HG02943 (cell line): ENCODE data around the gene WAC.

Experiments used
- ATAC-seq: cut with Tn5 transposase; IDR thresholded peaks from one replicate; pipeline ENCODE4 v1.9.1; 2021; ENCODE audit warnings: mild to moderate bottlenecking, low read depth, moderate library complexity; ENCODE audit not compliant: unreplicated experiment

Gene WAC

DNA sequence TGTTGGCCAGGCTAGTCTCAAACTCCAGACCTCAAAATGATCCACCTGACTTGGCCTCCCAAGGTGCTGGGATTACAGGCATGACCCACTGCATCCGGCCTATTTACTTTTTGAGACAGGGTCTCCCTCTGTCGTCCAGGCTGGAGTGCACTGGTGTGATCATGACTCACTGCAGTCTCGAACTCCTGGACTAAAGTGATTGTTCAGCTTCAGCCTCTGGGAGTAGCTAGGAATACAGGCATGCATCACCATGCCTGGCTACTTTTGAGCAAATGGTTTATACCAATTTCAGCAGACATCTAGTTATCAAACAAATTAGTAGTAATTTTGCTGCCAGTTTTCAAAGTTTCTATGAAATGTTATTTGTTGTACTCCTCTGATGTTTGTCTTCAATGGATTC is 2.2 kb upstream of the WAC start:
- no peak for ATAC-seq

DNA sequence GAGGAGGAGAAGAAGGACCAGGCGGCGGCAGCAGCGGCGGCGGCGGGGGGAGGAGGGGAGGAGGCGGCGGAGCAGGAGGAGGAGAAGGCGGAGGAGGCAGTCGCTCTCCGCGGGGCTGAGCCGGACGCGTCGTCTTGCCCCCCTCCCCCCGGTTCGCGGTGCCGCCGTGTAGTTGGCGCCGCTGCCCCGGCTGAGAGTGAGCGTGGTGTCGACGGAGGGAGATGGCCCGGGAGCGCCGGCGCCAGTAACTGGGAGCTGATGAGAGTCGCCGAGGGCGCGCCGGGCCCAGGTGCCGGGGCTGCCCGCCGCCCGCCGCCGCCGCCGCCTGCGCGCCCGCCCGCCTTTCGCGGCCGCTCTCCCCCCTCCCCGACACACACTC is 257 bp downstream of the WAC start:
- ATAC-seq: peak; percentile 6

DNA sequence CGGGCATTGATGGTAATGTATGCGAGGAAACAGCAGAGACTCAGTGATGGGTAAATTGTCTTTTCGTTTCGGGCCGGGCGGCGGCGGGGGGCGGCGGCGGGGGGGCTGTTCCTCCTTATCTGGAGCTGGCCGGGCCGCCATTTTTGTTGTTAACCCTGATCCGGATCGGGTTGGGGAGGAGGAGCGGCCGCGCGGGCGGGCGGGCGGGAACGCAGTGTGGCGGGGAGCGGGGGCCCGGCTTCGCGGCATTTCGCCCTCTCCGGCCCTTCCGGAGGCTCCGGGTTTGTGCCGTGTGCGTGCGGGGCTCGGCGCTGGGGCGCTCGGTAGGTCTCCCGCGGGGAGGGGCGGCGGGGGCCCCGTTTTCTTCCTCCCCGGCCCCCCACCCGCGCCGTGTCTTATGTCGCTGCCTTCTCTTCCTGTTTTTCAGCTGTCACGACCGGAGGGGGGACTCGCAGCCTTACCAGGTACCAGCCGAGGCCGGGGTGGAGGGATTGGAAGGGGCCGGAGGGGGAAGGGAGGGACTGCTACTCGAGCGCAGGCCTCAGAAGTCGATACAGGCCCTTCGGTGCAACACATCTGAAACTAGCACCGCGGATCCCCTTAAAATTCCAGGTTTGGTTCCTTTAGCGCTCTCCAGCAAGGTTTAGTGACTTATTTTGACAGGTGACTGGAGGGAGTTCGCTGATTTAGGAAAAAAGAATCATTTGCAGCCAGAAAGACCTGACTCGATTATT is 820 bp downstream of the WAC start:
- peak; percentile 28 for ATAC-seq

DNA sequence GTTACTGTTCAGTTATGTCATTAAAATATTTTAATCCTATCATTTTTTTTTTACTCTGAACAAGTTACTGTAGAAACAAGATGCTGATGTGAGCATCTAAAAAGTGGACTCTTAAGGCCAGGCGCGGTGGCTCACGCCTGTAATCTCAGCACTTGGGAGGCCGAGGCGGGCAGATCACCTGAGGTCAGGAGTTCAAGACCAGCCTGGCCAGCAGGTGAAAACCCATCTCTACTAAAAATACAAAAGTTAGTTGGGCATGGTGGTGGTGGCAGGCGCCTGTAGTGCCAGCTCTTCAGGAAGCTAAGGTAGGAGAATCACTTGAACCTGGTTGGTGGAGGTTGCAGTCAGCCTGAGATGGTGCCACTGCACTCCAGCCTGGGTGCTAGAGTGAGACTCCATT is 2.9 kb downstream of the WAC start:
- no peak for ATAC-seq

DNA sequence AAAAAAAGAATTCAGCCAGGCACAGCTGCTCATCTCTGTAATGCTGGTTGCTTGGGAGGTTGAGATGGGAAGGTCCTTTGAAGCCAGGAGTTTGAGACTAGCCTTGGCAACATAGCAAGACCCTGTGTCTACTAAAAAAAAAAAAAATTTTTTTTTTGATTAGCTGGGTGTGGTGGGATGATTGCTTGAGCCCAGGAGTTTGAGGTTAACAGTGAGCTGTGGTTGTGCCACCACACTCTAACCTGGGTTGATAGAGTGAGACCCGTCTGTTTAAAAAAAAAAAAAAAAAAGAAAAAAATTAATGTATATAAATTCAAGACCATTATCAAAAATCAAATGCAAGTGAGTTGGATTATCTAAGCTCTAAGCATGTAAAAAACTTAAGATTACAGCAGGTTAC is 5.7 kb downstream of the WAC start:
- ATAC-seq: no peak

DNA sequence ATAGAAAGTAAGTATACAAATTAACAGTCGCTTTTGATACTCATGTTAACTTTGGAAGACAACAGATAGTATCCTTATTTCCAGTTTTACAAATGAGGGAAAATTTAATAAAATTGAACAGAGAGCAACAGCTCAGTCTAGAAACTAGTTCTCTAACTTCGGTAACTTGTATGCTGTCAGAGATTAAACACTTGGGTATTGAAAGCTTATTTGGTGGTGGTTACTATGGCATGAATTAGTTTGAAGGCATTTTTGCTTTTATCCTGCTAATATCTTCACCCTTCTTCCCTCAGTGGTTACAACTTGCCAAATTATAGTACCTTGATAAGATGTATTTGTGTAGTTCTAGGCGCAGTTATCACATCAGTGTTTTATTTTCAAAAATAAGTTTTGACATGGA is 7.2 kb downstream of the WAC start:
- no peak for ATAC-seq

DNA sequence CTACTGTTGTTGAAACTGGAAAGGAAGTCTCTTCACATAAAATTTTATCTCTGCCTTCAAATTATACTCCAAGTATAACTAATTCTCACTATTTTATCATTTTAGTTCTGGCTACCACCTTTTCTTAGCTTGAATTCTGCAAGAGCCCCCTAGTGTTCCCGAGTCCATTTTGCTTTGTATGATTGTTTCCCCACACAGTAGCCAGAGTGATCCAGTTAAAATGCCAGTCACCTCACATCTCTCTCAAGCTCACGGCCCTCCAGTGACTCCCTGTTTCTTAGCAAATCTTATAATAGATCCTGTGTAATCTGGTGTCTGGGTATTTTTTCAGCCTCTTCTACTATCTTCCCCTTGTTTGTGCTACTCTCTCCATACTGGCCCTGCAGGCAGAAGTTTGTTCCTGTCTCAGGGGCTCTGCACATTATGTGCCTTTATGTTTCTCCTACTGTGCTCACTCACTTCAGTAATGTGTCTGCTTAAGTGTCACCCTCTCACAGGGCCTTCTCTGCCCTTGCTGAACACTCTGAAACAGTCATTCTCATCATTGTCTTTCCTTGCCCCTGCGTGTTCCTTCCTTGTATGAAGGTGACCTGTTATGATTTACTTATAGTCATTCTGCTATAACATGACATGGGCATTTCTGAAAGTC is 8.9 kb downstream of the WAC start:
- ATAC-seq: no peak

DNA sequence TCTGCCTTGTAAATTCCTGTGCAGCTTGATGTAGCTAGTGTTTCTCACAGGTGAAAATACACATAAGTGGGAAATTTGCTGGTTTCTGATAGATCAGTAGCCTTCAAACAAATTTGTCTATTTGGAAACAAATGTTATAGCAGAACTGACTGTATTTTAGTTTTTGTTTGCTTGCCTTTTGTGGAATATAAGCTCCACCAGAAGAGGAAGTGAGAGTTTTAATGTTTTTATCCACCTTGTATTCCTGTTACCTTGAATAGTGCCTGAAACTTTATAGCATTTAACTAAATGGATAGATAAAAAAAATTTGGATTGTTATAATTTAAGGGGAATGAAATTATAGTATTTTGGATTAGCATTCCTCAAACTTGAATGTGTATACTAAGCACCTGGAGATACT is 9.8 kb downstream of the WAC start:
- no peak for ATAC-seq

DNA sequence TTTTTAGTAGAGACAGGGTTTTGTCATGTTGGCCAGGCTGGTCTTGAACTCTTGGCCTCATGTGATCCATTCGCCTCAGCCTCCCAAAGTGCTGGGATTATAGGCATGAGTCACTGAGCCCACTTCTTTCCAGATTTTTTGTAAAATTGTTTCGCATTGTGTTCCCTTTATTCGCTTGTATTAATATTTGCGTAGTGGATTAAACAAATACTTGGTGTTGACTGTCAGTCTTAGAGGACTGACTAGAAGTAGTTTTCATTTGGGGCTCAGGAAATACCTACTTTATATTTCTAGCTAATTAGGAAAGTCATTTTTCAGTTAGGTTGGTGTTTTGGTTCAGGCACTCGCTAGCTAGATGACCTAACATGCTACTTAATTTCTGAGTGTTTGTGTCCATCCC is 11.1 kb downstream of the WAC start:
- no peak for ATAC-seq

DNA sequence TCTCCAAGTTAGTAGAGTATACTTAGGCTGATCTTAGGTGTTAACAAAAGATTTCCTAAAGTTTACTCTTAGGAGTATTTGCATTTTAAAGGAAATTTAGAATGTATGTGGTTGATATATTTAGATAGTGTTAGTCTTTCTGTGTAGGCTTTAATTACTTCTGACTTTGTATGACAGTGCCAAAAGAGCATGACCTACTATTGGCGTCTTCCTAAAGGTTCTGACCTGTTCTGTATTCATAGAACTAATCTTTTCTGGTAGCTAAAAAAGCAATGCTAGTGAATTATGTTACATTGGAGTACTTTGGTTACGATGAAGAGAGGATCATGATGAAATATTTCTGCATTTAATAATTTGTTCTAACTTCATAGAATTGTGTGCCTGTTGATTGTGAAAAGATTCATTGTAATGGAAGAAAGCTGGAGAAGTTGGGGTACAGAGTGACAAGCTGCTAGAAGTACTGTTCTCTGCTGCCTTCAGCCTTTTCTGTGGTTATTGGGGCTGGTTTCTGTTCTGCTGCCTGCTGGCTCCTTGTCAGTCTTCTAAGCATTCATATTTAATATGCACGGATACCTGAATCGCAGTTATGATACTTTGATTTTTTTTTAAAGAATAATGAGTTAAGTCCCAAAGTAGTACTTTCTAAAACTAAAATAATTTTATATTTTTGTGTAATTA is 13.2 kb downstream of the WAC start:
- ATAC-seq: peak; percentile 65

DNA sequence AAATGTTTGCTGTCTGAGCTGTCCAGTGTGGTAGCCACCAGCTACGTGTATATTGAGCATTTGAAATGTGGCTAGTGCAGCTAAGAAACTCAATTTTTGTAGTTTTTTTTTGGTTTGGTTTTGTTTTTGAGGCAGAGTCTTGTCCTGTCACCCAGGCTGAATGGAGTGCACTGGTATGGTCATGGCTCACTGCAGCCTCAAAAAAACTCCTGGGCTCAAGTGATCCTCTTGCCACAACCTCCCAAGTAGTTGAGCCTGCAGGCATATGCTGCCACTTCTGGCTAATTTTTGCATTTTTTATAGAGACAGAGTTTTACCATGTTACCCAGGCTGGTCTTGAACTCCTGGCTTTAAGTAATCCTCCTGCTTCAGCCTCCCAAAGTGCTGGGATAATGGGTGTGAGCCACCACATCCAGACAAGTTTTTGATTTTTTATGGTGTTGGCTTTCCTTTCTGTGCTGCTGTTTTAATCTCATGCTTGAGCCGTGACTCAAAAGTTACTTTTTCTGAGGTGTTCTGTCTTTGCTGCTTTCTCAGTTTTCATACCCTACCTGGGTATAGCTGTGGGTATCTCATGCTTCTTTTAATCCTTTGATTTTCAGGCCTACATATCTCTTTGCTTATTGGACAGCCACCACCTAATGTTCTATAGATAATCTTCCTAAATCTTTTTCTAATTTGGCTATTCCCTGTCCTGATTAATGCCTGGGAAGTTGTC is 16.0 kb downstream of the WAC start:
- ATAC-seq: no peak

DNA sequence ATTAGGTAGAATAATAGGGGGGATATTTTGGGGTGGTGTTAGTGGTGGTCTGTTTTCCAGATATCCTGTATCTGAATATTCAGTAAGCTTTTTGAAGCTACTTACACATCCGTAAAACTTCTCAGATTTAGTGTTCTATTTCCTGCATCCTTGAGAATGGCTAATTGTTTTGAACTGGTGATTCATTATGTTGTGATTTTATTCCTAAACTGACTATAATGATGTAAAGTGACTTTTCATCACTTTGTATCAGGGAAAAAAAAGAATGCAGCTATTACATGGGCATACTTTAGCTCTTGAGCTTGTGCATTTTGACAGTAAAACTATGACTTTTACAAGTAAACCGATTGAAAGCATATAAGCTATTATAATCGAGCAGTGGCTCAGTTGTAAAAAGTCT is 18.2 kb downstream of the WAC start:
- no peak for ATAC-seq

DNA sequence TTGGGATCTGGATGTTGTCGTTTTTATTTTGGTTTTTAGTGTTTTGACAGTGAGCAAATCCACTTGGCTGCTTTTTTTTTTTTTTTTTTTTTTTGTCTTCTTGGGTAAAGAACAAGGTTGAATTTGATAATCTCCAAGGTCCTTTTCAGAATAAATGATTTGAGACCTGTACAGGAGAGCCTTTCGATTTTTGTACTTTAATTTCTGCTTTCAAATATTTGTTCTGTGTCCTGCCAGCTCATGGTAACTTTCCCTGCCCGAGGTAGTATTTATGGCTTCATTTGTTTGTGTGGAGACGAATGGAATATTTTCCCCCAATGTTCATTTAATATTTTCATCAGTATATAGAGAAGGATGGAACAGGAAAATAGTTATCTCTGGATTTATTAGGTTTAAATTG is 19.9 kb downstream of the WAC start:
- no peak for ATAC-seq

DNA sequence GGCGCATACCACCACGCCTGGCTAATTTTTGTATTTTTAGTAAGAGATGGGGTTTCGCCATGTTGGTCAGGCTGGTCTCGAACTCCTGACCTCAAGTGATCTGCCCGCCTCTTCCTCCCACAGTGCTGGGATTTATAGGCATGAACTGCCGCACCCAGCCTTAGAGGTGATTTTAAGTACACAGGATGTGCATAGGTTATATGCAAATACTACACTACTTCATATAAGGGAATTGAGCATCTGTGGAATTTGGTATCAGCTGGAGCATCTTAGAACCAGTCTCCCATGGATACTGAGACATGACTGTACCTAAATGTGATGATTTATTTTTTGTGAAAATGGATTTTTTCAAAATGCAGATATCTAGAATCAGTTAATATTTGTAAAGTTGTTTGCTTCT is 21.1 kb downstream of the WAC start:
- no peak for ATAC-seq

DNA sequence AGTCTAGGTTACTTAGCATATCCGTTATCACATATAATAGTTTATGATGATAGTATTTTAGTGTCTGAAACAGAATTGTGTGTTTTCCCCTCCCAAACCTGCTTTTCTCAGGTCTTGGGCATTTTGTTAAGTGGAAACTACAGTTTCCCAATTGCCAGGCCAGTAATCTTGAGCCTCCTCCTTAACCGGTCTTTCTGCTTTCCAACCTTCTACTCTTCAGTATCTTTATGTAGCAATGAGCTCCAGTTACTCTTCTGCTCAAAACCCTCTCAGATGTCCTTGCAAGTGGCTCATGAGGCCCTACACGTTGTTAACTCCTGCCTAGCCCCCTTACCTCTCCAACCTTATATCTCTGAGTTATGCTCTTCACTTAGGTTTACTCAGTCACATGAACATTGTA is 22.0 kb downstream of the WAC start:
- no peak for ATAC-seq

DNA sequence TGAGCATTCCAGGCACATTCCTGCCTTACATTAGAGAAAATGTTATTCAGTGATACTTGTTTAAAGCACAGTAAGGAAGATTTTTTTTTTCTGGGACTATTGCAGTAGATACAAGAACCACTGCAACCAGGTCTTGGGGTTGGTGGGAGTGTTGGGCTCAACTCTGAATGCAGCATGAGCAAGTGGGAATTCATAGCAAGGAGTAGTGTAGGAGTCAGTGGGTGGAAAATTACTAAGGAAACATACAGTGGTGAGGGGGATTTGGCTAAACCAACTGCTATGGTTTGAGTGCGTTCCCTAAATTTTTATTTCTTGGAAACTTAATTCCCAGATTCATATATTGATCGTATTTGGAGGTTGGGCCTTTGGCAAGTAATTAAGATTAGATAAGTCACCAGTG is 22.4 kb downstream of the WAC start:
- ATAC-seq: no peak

DNA sequence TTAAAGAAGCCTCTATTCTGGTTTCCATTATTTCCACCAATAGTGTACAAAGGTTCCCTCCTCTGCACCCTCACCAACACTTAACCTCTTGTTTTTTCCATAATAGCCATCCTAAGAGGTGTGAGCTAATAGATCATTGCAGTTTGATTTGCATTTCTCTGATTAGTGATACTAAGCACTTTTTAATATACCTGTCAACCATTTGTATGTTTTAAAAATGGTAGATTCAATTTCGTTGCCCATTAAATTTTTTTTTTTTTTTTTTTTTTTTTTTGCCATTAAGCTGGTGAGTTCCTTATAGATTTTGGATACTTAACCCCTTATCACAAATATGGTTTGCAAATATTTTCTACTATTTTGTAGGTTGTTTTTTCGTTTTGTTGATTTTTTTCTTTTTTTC is 23.2 kb downstream of the WAC start:
- no peak for ATAC-seq

DNA sequence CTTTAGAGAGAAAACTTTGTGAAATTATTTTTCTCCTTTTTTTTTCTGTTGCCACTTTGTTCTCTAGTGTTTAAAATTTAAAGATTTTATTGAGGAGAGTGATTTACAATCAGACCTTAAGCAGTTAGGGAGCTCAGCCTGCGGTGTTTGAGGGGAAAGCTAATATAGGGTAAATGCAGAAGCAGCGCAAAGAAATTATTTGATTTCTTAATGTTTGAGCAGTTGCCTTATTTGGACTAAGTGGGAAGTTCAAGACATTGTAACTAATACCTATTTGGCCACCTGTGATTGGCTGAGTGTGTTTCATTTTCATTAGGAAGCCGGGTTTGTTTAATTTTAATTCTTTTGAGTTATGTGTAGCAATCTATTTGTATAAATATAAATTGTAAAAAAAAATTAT is 25.3 kb downstream of the WAC start:
- no peak for ATAC-seq

DNA sequence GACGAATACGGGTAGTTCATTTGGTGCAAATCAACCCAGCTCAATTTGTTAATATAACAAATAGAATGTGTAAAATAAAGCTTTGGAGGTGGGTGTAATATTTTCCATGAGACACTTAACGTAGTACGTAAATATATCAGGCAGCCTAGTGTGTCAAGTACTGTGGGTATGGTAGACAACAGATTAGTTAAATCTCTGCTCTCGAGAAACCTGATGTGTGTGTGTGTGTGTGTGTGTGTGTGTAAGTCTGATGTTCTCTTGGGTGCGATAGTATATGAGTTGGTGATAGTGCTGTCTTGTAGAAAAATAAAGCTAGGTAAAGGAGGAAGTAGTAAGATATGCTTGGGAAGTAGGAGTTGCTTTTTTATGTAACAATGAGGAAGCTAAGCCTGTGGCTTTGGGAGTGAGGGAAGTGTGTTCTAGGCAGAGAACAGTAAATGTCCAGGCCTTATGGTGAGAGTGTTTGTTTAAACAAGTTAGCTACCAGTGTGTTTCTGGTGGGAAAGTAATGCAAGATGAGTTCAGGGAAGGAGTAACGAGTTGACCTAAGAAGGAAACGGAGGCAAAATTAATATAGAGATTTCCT is 26.1 kb downstream of the WAC start:
- no peak for ATAC-seq

DNA sequence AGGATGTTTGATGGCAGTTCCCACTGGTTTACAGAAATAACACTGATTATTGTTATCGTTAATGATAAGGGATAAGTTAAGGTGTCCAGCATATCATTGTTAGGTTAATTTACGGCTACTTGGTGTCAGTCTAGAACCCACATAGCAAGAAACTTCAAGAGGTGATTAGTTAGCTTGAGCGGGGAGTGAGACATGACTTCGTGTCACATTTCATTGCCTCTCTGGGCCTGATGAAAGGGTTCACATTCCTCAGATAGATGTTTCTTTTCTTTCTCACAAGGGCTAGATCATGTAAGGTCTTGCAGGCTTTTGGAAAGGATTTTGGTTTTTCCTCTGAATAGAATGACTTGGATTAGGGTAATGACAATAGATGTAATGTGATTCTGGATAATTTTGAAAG is 26.7 kb downstream of the WAC start:
- no peak for ATAC-seq

DNA sequence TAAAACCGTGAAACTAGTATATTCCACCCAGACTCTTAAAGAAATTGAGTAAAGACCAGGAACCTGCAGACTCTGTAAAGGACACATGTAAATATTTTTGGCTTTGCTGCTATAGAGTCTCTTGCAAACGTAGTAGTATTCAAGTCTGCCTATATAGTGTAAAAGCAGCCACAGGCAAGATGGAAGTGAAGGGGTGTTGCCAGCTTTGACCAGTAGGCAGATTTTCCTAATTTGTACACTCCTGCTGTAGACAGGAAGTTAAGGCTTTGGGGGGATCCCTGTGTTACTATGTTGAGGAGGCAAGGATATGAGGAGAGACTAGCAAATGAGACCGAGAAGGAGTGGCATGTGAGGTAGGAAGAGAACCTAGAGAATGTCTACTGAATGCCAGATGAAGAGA is 27.7 kb downstream of the WAC start:
- no peak for ATAC-seq
